Measurements from ENCODE around the gene OVAAL. TPM values are rescaled to one million over a fixed set of nuclear protein-coding genes. Genes with fewer than 3 reads are reported as not detected.

OVAAL gene
- total and polyA plus RNA-seq, 2 of the 4 experiments (the other 2 are of a cell fraction): not detected

- Histone ChIP-seq H2BK20ac (ENCODE audit: low read depth, low read length) (peak overlapping the region; percentile 60; the same call in 1 of the 2 replicates), H4K8ac (ENCODE audit: low read depth in 2 of 2, low read length in 2 of 2) (peak overlapping the region; percentile 69 to 85; a peak in 3 of 4 replicates), H4K91ac (ENCODE audit: insufficient read depth, low read depth, low read length) (peak overlapping the region; percentile 54), H4K20me1 (ENCODE audit: insufficient read depth, low read length) (no peaks in the 10 kb centered on the region), H3K9me3 (ENCODE audit: control insufficient read depth, insufficient read depth, low read length) (no peaks in the 10 kb centered on the region), H3K4me1 (ENCODE audit: control insufficient read depth, insufficient read depth, low read length) (peaks cover 12% of the 10 kb centered on the region), H3K4me3 (ENCODE audit: insufficient read depth, low read depth, low read length) (no peak overlapping the region), H3K9ac (ENCODE audit: low read depth, low read length) (no peak overlapping the region), H3K9me1 (ENCODE audit: insufficient read depth, low read length) (peaks cover 15% of the 10 kb centered on the region), H3K79me1 (ENCODE audit: low read depth in 1 of 2, low read length in 2 of 2) (no peaks in the 10 kb centered on the region), H2AFZ (replicated peaks; ENCODE audit: low read length, poor library complexity) (peak overlapping the region; percentile 77), H4K5ac (ENCODE audit: low read depth, low read length) (peak overlapping the region; percentile 70), H3K36me3 (ENCODE audit: control insufficient read depth, insufficient read depth, low read length) (no peaks in the 10 kb centered on the region), H3K14ac (replicated peaks; ENCODE audit: low read depth, low read length) (peak overlapping the region; percentile 6), H3K56ac (ENCODE audit: extremely low read depth, insufficient read depth, low read length) (peak overlapping the region; percentile 55; the same call in 1 of the 2 replicates), H3K18ac (ENCODE audit: low read depth, low read length) (peak overlapping the region; percentile 74), H3K4me2 (ENCODE audit: low read depth, low read length) (peak overlapping the region; percentile 8; the same call in 1 of the 2 replicates), H2BK120ac (ENCODE audit: low read depth, low read length) (peak overlapping the region; percentile 90), H3K4ac (ENCODE audit: low read depth, low read length) (peak overlapping the region; percentile 75), H3K23ac (ENCODE audit: low read depth, low read length) (peak overlapping the region; percentile 71; the same call in 1 of the 2 replicates), H2AK5ac (ENCODE audit: low read depth, low read length) (peak overlapping the region; percentile 48; the same call in 1 of the 2 replicates), H2BK15ac (ENCODE audit: low read depth, low read length) (peak overlapping the region; percentile 61; the same call in 1 of the 3 replicates), H3K27me3 (ENCODE audit: control insufficient read depth, insufficient read depth, low read length) (no peaks in the 10 kb centered on the region), H2BK5ac (ENCODE audit: low read depth, low read length, poor library complexity, severe bottlenecking) (peak overlapping the region; percentile 92), H3K27ac (ENCODE audit: insufficient read depth, low read length) (peak overlapping the region; percentile 76), H2AK9ac (replicated peaks; ENCODE audit: low read depth, low read length, poor library complexity) (peak overlapping the region; percentile 6)
- intact Hi-C loops (cut with micrococcal nuclease) (no loop called here), dilution Hi-C loops (cut with HindIII; ENCODE audit: low sequenced_read_pairs, unreplicated experiment) (no loop called here), in situ Hi-C loops (cut with MboI; ENCODE audit: low sequenced_read_pairs) (no loop called here)
- TF ChIP-seq BHLHE40 (IDR thresholded peaks at IDR 0.05; ENCODE audit: low read depth, low read length) (peak; percentile 61), CEBPB (IDR thresholded peaks at IDR 0.05; ENCODE audit: low read depth, low read length) (peak; percentile 22; the same call in 1 of the 2 replicates), MAZ (IDR thresholded peaks at IDR 0.05; ENCODE audit: borderline replicate concordance, low read depth, low read length) (no peak)
- ATAC-seq (ENCODE audit: low read depth) (peak; percentile 58), DNase-seq (peak; percentile 87)
- POLR2A ChIA-PET (ENCODE audit: unreplicated experiment): no interaction called here
- WGBS, 2 experiments (ENCODE audit: extremely low coverage in 2 of 2, insufficient read length in 1 of 2): no CpG with 5 or more reads among the region's 9 CpGs
- CTCF ChIA-PET: interaction anchor here (0.7 kb wide), 1 partner anchor 555 kb away, joined by 3 read pairs; no protein-coding TSS in a partner anchor
- BruUV-seq (replicated peaks): no TSS peak
Measured at GRCh38 chr1:180611016-180611930, 52.5 kb downstream of the OVAAL start.

Data from IMR-90 (cell line).